B cell (primary cell): Measurements from ENCODE around the gene BRME1. TPM values are rescaled to one million over a fixed set of nuclear protein-coding genes. Genes with fewer than 3 reads are reported as not detected.

Experiments used
- ATAC-seq: fragments of 200-7000 bp; cut with Tn5 transposase; one replicate; pipeline ENCODE4 v1.10.0; 2021; ENCODE audit warnings: low read depth, mild to moderate bottlenecking, moderate number of reproducible peaks, moderate library complexity
- CTCF ChIA-PET: fragments of 350-600 bp; sonication (Branson Sonifier 250); formaldehyde crosslinking; loops from one replicate; lab custom pipeline; 2021; ENCODE audit warnings: antibody characterized with exemption, inconsistent platforms; lab: Charles Lee
- POLR2A ChIA-PET: fragments of 350-600 bp; sonication (Branson Sonifier 250); formaldehyde crosslinking; loops from one replicate; lab custom pipeline; 2021; ENCODE audit warnings: antibody characterized with exemption; lab: Charles Lee
- DNase-seq: peaks from one replicate; pipeline ENCODE4 v3.0.0; 2013
- H2AFZ ChIP-seq: 2 replicates; pipeline ENCODE4 v1.6.1; 2012; ENCODE audit warnings: mild to moderate bottlenecking, low read depth, low read length; ENCODE audit not compliant: insufficient read depth, poor library complexity, severe bottlenecking
- H3K27ac ChIP-seq, 2 donors: 1 replicate in 1 of 2; 2 replicates in 1 of 2; pipeline ENCODE4 v1.5.1; 2012 to 2013; ENCODE audit warnings: low read length in 2 of 2, mild to moderate bottlenecking in 2 of 2, moderate library complexity in 1 of 2
- H3K27me3 ChIP-seq, 4 experiments: fragments of 200-600 bp in 1 of 4; sonication (generic) in 1 of 4; replicated peaks in 1 of 4; 1 replicate in 2 of 4; 2 replicates in 2 of 4; pipeline versions ENCODE4 v1.6.1 to v1.7.0; 2013 to 2016; ENCODE audit warnings: low read length in 3 of 4, mild to moderate bottlenecking in 2 of 4, mixed read lengths in 1 of 4, moderate library complexity in 1 of 4; ENCODE audit not compliant: insufficient read depth in 4 of 4, control insufficient read depth in 3 of 4; ENCODE audit errors: control extremely low read depth in 1 of 4
- H3K36me3 ChIP-seq, 2 experiments: replicated peaks in 1 of 2; 1 replicate in 1 of 2; 2 replicates in 1 of 2; pipeline versions ENCODE4 v1.6.1 to v1.7.1; 2013; ENCODE audit warnings: low read length in 1 of 2; ENCODE audit not compliant: insufficient read depth in 2 of 2, control insufficient read depth in 1 of 2; ENCODE audit errors: control extremely low read depth in 1 of 2, extremely low read depth in 1 of 2
- H3K4me1 ChIP-seq, 2 donors: fragments of 200-600 bp in 1 of 2; sonication (generic) in 1 of 2; 1 replicate in 1 of 2; 2 replicates in 1 of 2; pipeline versions ENCODE4 v1.5.1 to v1.6.1; 2013 to 2017; ENCODE audit warnings: low read length in 2 of 2; ENCODE audit not compliant: control insufficient read depth in 2 of 2, insufficient read depth in 2 of 2
- H3K4me2 ChIP-seq: replicated peaks from 2 replicates; pipeline ENCODE3; 2012; ENCODE audit warnings: mild to moderate bottlenecking, low read depth, low read length; ENCODE audit not compliant: poor library complexity, severe bottlenecking
- H3K4me3 ChIP-seq, 5 experiments: fragments of 200-600 bp in 1 of 5; sonication (generic) in 1 of 5; 1 replicate in 3 of 5; 2 replicates in 2 of 5; pipeline versions ENCODE4 v1.5.1 to v1.7.0; 2011 to 2016; ENCODE audit warnings: low read length in 4 of 5, mild to moderate bottlenecking in 4 of 5, low read depth in 2 of 5, control low read depth in 1 of 5, moderate library complexity in 1 of 5; ENCODE audit not compliant: insufficient read depth in 1 of 5; ENCODE audit errors: control extremely low read depth in 1 of 5, extremely low read depth in 1 of 5
- H3K79me2 ChIP-seq: fragments of 200-600 bp; sonication (generic); one replicate; pipeline ENCODE4 v1.6.0; 2016; ENCODE audit warnings: low read length; ENCODE audit not compliant: control insufficient read depth, insufficient read depth
- H3K9ac ChIP-seq: fragments of 200-600 bp; sonication (generic); 2 replicates; pipeline ENCODE4 v1.6.1; 2017; ENCODE audit warnings: mild to moderate bottlenecking, low read length, moderate library complexity
- H3K9me3 ChIP-seq, 3 donors: one replicate each; pipeline versions ENCODE4 v1.6.1 to v1.7.1; 2013; ENCODE audit warnings: low read length in 2 of 3; ENCODE audit not compliant: control insufficient read depth in 2 of 3, insufficient read depth in 1 of 3; ENCODE audit errors: control extremely low read depth in 1 of 3
- H4K20me1 ChIP-seq: 2 replicates; pipeline ENCODE4 v1.6.0; 2012; ENCODE audit warnings: mild to moderate bottlenecking, low read length; ENCODE audit not compliant: insufficient read depth, control insufficient read depth, poor library complexity, severe bottlenecking
- H3K27ac Mint-ChIP-seq: one replicate; pipeline ENCODE4 v1.8.0; 2021; ENCODE audit warnings: mixed read lengths
- H3K27me3 Mint-ChIP-seq: one replicate; pipeline ENCODE4 v1.8.0; 2021; ENCODE audit warnings: mixed read lengths
- H3K4me1 Mint-ChIP-seq: one replicate; pipeline ENCODE4 v1.8.0; 2021; ENCODE audit warnings: mixed read lengths
- H3K4me3 Mint-ChIP-seq: one replicate; pipeline ENCODE4 v1.8.0; 2021; ENCODE audit warnings: mixed read lengths
- H3K9me3 Mint-ChIP-seq: one replicate; pipeline ENCODE4 v1.8.0; 2022; ENCODE audit warnings: mixed read lengths; ENCODE audit not compliant: insufficient read depth
- EZH2 ChIP-seq: IDR thresholded peaks from 2 replicates; pipeline ENCODE4 v1.6.1; 2012; ENCODE audit warnings: borderline replicate concordance, low read depth, mild to moderate bottlenecking, moderate library complexity, low read length; ENCODE audit not compliant: insufficient read depth, poor library complexity, severe bottlenecking
- WGBS: methylation state at CpG from one replicate; pipeline ENCODE4 v1.1.5; 2013; ENCODE audit warnings: missing lambda C conversion rate; ENCODE audit not compliant: insufficient coverage; 5-methylcytosine and 5-hydroxymethylcytosine counted together
- intact Hi-C: fragments of 100-400 bp; cut with micrococcal nuclease; formaldehyde crosslinking; loops from one replicate; pipeline ENCODE4 v1.10.0; 2022
- polyA plus RNA-seq: library from polyadenylated mRNA; depleted of rRNA; stranded (reverse); fragments of >200 nt; gene quantifications from 2 replicates; pipeline ENCODE4 v1.2.3, GENCODE V29; 2012
- total RNA-seq, 2 donors: library from RNA; stranded (reverse); fragments of 120-200 nt in 1 of 2; gene quantifications; 1 replicate in 1 of 2; 2 replicates in 1 of 2; pipeline versions ENCODE4 v1.2.3 to v1.2.4, GENCODE V29; 2013 to 2022
- TF ChIP-seq, protein P1 (sequence below): fragments of 200-600 bp; IDR thresholded peaks from one replicate; pipeline ENCODE4 v1.8.0; 2022; ENCODE audit warnings: antibody characterized with exemption, mild to moderate bottlenecking

Gene BRME1
- total and polyA plus RNA-seq, 2 donors (not counting 1 experiment from before 2014, with no cell fraction given) = 1.8 to 2.4 TPM

DNA sequence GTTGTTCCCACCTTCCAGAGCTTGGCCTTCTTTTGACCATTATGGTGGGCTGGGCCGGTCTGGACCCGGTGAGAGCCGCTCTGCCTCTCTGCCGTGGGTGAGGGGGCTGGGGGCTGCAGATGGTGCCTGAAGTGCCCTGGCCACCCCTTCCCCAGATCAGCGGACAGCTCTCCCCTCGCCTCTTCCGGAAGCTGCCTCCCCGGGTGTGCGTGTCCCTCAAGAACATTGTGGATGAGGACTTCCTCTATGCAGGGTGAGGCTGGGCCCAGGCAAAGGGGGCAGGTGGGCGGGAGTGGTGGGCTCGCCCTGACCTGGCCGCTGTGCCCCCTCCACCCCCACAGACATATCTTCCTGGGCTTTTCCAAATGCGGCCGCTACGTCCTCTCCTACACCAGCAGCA lies 48.3 kb upstream of the BRME1 start:
- Mint-ChIP-seq H3K9me3 (no peaks in the 10 kb centered on the region), H3K27me3 (no peaks in the 10 kb centered on the region), H3K4me1 (peaks cover 21% of the 10 kb centered on the region), H3K27ac (peak overlapping the region; percentile 67), H3K4me3 (peak overlapping the region; percentile 96)
- no peak overlapping the region for H3K4me3 ChIP-seq
- H2AFZ ChIP-seq = no peak overlapping the region
- POLR2A ChIA-PET = interaction anchor here (1.3 to 2.8 kb wide), 2 partner anchors 52 to 77 kb away, joined by 3 to 12 read pairs; partner anchors contain the start of genes IL27RA and RFX1
- intact Hi-C loops = loop anchor here (5.0 kb wide), 1 partner anchor 118 kb away; the partner anchor contains the start of gene MISP3
- H3K36me3 ChIP-seq = peaks cover 0 to 44% of the 10 kb centered on the region in 2 experiments
- TF ChIP-seq, protein P1, sequence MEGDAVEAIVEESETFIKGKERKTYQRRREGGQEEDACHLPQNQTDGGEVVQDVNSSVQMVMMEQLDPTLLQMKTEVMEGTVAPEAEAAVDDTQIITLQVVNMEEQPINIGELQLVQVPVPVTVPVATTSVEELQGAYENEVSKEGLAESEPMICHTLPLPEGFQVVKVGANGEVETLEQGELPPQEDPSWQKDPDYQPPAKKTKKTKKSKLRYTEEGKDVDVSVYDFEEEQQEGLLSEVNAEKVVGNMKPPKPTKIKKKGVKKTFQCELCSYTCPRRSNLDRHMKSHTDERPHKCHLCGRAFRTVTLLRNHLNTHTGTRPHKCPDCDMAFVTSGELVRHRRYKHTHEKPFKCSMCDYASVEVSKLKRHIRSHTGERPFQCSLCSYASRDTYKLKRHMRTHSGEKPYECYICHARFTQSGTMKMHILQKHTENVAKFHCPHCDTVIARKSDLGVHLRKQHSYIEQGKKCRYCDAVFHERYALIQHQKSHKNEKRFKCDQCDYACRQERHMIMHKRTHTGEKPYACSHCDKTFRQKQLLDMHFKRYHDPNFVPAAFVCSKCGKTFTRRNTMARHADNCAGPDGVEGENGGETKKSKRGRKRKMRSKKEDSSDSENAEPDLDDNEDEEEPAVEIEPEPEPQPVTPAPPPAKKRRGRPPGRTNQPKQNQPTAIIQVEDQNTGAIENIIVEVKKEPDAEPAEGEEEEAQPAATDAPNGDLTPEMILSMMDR = no peak
- no peak for TF ChIP-seq EZH2
- WGBS = 94% methylated on average over 15 of the region's 15 CpGs
- H3K79me2 ChIP-seq = peaks cover 30% of the 10 kb centered on the region
- no peaks in the 10 kb centered on the region for H3K9me3 ChIP-seq
- ATAC-seq (no peak), DNase-seq (no peak)
- H4K20me1 ChIP-seq = peaks cover 49% of the 10 kb centered on the region
- CTCF ChIA-PET = interaction anchor here (1.5 to 2.4 kb wide), 4 partner anchors 51 to 94 kb away, joined by 3 to 9 read pairs (median 6); partner anchors contain the start of gene IL27RA
- peak overlapping the region; percentile 98 for H3K4me2 ChIP-seq
- H3K9ac ChIP-seq = no peak overlapping the region
- H3K4me1 ChIP-seq = peaks cover 15 to 18% of the 10 kb centered on the region in 2 donors
- no peak overlapping the region for H3K27ac ChIP-seq
- no peaks in the 10 kb centered on the region for H3K27me3 ChIP-seq

DNA sequence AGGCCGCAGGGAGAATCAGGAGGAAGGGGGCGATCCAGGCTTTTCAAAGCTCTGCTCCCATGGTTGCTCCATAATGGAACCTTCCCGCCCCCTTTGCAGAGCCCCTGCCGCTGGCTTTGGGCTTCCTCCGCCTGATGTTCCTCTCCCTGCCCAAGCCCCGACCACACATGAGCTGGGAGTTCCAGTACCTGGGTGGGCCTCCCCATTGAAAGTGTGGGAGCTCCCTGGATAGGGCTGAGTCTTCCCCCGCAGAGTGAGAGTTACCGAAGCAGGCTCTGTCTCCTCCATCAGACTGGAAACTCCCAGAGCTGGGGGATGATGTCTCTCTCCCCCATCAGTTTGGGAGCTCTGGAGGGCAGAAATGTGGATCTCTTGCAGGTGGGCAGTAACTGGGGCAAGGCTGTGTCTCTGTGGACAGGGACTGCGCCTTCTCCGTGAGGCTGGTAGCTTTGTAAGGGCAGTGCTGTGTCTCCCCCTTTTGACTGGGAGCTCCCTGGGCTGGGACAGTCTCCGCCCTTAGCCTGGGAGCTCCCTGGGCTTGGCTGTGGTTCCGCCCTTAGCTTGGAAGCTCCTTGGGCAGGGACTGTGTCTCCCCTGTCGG lies 47.1 kb upstream of the BRME1 start:
- Histone ChIP-seq H3K79me2 (peaks cover 30% of the 10 kb centered on the region), H2AFZ (peak overlapping the region; percentile 89), H3K4me1 (peaks cover 15 to 18% of the 10 kb centered on the region in 2 donors), H3K9ac (peak overlapping the region; percentile 91), H3K27me3 (no peaks in the 10 kb centered on the region), H3K27ac (peak overlapping the region in 1 of 2 donors; percentile 85), H3K36me3 (peaks cover 0 to 33% of the 10 kb centered on the region in 2 experiments), H3K4me3 (peak overlapping the region; percentile 55 to 98 (median 76)), H3K4me2 (peak overlapping the region; percentile 98), H3K9me3 (no peaks in the 10 kb centered on the region), H4K20me1 (peaks cover 38% of the 10 kb centered on the region)
- Mint-ChIP-seq H3K27ac (peak overlapping the region; percentile 81), H3K27me3 (no peaks in the 10 kb centered on the region), H3K4me1 (peaks cover 21% of the 10 kb centered on the region), H3K9me3 (no peaks in the 10 kb centered on the region), H3K4me3 (peak overlapping the region; percentile 96)
- DNase-seq (peak; percentile 39), ATAC-seq (no peak)
- POLR2A ChIA-PET = interaction anchor here (0.5 to 2.8 kb wide), 7 partner anchors 33 to 78 kb away, joined by 3 to 12 read pairs (median 6); partner anchors contain the start of genes IL27RA and RFX1
- WGBS = 16% methylated on average over 13 of the region's 13 CpGs
- TF ChIP-seq, protein P1 = no peak
- no peak for TF ChIP-seq EZH2
- CTCF ChIA-PET = interaction anchor here (0.7 to 2.4 kb wide), 9 partner anchors 12 to 95 kb away, joined by 3 to 10 read pairs (median 5); partner anchors contain the start of gene IL27RA
- intact Hi-C loops = loop anchor here (1.0 to 5.0 kb wide), 6 partner anchors 33 to 164 kb away; partner anchors contain the start of genes BRME1, CC2D1A, MISP3 and PRKACA
